Hematopoietic multipotent progenitor cell treated with erythropoietin and hydrocortisone succinate and interleukin-3 and kit ligand, for 8 days (in vitro differentiated cells): ENCODE data around the gene PTPRB.

Experiments used
- DNase-seq: peaks from one replicate; pipeline ENCODE4 v3.0.0-alpha.2; 2015

The PTPRB gene

GRCh38 chr12:70641691-70642090 lies 4.5 kb upstream of the PTPRB start:
- DNase-seq, result no peak

GRCh38 chr12:70640901-70641300 lies 3.7 kb upstream of the PTPRB start:
- no peak for DNase-seq

DNA sequence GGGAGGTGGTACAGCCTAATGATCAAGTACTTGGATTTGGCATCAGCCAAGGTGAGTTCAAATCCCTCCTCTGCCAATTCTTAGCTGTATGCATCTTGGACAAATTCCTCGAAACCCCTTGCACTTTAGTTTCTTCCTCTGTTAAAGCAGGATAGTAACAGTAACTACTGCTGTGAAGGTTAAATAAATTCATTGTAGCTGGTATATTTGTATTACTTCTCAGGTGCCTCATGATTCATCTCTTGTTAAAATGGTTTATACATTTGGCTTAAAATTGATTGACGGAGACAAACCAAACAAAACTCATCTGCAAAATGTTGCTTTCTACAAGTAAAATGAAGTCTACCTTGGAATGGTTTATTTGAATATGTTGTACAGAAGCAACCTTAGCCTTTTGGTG lies 2.3 kb upstream of the PTPRB start:
- no peak for DNase-seq

- DNase-seq, result no peak
Measured at GRCh38 chr12:70638639-70639360, 1.6 kb upstream of the PTPRB start.

GRCh38 chr12:70635755-70636154 lies 1.5 kb downstream of the PTPRB start:
- no peak for DNase-seq

DNA sequence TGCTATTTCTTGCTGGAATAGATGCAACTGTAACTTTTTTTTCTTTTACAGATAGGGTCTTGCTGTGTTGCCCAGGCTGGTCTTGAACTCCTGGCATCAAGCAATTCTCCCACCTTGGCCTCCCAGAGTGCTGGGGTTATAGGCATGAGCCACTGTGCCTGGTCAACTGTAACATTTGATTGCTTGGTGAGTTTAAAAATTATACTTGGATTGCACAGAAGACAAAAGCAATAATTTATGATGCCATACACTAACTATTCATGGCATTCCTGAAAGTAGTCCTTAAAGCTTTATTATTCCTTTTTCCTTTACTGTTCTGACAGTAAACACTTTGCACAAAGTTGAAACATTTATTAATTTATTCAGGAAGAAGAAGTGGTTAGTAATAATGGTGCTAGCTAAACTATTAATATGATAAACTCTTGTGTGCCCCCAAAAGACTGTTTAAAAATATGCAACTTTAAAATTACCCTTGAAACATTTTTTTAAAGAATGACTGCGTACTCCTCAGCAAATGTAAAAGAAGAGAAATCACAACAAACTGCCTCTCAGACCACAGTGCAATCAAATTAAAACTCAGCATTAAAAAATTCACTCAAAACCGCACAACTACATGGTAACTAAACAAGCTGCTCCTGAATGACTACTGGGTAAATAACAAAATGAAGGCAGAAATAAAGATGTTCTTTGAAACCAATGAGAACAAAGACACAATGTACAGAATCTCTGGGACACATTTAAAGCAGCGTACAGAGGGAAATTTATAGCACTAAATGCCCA lies 8.3 kb downstream of the PTPRB start:
- no peak for DNase-seq

DNA sequence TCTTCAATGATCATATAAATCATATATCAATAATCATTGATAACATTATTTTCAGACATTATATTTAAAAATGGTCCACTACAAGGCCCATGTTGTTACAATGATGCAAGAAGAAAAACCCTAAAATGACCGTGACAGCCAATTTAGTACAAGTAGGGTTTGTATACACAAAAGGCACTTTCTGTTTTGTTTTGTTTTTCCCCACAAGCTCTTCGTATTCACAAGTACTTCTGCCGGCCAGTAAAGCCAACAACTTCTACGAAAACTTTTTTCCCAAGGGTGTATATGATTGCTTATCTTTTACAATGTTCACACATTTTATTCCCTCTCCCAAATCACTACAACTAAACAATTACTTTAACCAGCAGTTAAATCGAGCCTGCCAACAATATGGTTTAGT lies 9.6 kb downstream of the PTPRB start:
- DNase-seq, result no peak

DNA sequence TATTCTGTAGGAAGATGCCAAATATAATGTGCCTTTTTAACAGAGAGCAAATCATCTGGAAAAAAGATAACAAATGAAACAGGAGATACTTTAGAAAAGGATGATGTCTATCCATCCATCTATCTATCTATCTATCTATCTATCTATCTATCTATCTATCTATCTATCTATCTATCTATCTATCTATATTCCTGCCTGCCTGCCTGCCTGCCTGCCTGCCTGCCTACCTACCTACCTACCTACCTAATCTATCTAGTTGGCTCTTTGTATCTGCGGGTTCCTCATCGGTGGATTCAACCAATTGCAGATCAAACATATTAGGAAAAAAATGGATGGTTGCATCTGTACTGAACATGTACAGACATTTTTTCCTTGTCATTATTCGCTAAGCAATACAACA lies 11.0 kb downstream of the PTPRB start:
- no peak for DNase-seq

- DNase-seq, result no peak
Measured at GRCh38 chr12:70619471-70620152, 17.6 kb downstream of the PTPRB start.

DNA sequence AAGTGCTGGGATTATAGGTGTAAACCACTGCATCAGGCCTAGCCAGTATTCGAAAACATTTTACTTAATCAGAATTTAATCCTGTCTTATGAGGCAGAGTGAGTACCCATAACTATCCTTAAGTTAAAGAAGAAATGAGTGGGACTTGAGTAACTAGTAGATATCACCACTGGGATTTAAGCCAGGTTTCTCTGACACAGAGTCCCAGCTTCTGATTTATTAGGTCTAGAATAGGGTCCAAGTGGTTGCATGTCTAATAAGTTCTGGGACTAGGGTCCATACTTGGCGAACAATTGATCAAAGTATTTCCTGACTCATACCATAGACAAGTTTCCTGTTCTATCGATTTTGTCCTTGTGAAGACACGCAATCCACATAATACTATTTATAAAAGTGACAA lies 18.9 kb downstream of the PTPRB start:
- DNase-seq, result no peak

DNA sequence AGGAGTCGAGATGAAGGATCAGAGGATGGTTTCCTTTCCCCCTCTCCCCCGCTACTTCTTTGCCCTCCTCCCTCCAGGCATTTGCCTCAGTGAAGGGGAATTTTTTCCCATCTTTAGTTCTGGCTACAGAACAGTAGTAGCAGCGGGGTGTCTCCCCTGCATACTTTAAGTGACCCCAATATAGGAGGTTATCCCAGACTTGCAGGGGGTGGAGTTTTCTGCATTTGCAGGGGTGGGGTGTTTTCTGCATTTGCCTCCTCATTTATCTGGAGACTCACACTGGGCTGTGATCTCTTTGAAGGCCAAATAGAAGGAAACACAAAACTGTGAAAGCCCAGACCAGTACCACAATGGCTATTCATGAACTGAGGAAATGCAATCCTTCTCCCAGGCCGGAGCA lies 19.8 kb downstream of the PTPRB start:
- no peak for DNase-seq

- DNase-seq, result no peak
Measured at GRCh38 chr12:70615174-70615866, 21.9 kb downstream of the PTPRB start.

DNA sequence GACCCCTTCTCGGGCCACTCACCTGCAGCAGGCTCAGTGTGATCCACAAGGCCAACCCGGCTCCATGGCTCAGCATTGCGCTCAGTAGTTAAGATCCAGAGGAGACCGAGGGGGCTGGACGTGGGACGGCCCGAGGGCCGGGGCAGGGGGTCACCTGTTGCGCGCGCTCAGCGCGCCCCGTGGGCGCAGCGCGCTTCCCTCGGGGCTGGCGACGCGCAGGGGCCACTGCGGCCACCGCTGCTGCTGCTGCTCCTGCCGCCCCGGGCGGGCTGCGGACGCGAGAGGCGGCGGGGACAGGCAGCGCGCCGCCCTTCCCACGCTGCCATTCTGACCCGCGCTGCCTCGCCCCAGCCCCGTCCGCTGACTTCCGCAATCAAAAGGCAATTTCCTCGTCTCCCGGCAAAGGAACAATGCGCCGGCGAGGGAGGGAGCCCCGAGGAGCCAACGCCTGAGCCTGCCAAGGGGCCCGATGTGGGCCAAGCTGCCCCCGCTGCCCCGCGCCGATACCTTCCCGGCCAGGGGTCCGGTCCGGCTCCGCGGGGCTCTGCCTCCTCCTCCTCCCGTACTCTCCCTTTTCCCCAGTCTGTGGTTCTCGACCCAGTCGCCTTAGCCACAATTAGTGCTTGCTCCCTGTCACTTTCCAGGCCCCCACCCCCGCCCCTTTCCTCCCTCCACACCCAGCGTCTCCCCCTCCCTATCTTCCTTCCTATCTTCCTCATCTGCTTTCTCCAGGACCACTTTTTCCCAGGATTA lies 27.3 kb downstream of the PTPRB start:
- no peak for DNase-seq

DNA sequence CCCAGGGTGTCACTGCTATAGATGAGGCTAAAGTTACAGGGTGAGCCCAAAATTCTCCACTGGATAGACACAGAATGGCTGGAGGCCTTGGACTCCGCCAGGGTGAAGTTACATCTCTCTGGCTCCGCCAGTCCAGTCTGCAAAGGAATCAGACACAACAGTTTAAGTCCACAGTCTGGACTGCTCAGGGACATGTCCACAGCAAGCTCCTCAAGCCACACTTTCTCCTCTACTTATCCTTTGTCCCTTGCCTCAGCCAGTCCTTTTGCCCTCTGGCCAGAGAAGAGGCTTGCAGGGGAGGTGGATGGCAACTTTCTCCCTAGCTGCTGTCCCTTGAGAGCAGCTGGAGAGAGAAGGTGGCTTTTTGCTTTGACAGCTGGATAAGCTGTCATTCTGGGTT lies 28.0 kb downstream of the PTPRB start:
- no peak for DNase-seq

DNA sequence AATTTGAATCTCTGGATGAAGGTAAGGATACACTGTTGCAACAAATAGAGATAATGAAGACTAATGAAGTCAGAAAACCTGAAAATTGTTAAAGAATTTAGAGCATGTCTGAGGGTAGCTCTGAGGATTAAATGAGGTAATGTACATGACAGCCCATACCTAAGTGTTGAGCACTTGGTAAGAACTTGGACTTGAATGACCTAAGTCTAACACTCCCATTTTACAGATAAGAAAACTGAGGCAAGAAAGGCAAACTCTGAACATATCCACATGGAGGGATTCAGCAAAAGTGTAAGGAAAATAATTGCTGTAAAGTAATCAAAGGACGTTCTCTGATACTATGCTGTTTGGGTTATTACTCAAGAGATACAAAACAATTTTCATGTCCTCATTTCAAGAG lies 29.0 kb downstream of the PTPRB start:
- no peak for DNase-seq

DNA sequence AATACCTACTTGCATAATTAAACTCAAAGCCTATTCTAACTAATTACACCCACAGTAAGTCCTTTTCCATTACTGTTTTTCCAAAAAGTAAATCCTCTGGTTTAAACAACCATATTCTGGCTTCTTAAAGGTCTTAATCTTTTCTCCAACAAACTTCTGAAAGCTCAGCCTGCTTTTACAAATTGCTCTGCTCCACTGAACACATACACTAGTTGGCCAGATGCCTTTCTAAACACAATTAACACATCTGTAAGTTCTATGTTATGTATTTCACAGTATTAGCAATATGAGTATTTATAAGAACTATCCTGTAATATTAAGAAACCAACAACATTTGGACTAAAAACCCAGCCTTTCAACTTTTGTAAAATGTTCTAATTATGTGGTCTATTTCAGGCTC lies 30.1 kb downstream of the PTPRB start:
- DNase-seq, result no peak

GRCh38 chr12:70605976-70606375 lies 31.3 kb downstream of the PTPRB start:
- DNase-seq, result no peak

- DNase-seq, result no peak
Measured at GRCh38 chr12:70604662-70605061, 32.6 kb downstream of the PTPRB start.

DNA sequence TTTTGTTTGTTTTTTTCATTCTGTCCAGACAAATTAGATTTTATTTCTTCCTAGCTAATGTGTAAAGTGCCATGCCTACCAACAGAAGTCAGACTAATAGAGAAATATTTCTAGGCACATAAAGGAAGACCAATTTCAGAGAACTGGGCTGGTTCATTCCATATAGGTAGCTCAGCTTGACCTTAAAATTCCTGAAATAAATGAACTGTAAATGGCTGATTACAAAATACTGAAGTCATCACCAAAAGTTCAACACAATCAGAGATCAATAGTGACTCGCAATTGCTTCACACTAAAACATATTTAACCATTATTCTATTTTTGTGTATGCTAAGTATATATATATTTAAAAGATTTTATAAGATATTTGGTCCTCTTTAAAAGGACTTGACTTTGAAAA lies 34.2 kb downstream of the PTPRB start:
- no peak for DNase-seq

- DNase-seq, result no peak
Measured at GRCh38 chr12:70598467-70599193, 38.6 kb downstream of the PTPRB start.

DNA sequence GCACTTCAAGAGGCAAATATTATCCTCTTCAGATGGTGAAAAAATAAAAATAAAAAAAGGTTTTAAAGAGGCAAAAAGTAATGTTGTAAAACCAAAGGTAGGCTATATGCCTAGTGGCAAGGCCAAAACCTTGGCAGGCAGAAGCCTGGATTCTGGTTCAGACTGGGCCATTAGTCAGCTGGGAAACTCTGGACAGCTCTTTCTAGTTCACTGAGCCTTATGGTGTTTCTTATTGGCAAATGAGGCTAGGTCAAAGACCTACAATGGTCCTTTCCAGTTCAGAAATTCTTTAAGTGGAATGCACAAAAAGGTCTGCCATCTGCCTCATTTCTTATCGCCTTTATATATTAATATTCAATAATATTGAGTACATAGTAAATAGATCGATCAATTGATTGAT lies 44.6 kb downstream of the PTPRB start:
- DNase-seq, result no peak
